ENCODE measurements around the gene RAB5IF. TPM values are rescaled to one million over a fixed set of nuclear protein-coding genes. Genes with fewer than 3 reads are reported as not detected.

Gene RAB5IF
- total and polyA plus RNA-seq, 2 donors from 2014 or later: 71.0 to 110 TPM

- DNase-seq: no peak
- Histone ChIP-seq H3K4me3 (ENCODE audit: low read length in 3 of 3) (no peak overlapping the region), H3K27ac (ENCODE audit: low read depth in 2 of 2, low read length in 2 of 2) (no peak overlapping the region), H3K4me1 (ENCODE audit: control insufficient read depth in 2 of 3, insufficient read depth in 2 of 3, low read depth in 1 of 3, low read length in 3 of 3) (no peaks in the 10 kb centered on the region), H3K9me3 (ENCODE audit: control insufficient read depth in 2 of 3, insufficient read depth in 1 of 3, low read length in 3 of 3) (no peaks in the 10 kb centered on the region), H3K9ac (ENCODE audit: low read length in 3 of 3) (no peak overlapping the region), H3K27me3 (ENCODE audit: control insufficient read depth, insufficient read depth, low read length) (no peaks in the 10 kb centered on the region), H3K36me3 (ENCODE audit: control insufficient read depth in 2 of 3, insufficient read depth in 3 of 3, low read length in 3 of 3) (peaks cover 0 to 11% (median 5%) of the 10 kb centered on the region in 3 donors)
- no peak for FAIRE-seq
- intact Hi-C loops (cut with DNase I): no loop called here
- TF ChIP-seq CTCF (IDR thresholded peaks at IDR 0.05; ENCODE audit: borderline replicate concordance, extremely low read depth, insufficient read depth): no peak
These were observed 52.7 kb downstream of the RAB5IF start for GRCh38 chr20:36658300-36658699.

Other genes with a start within 250 kb of the RAB5IF start
- 294 TPM for gene MYL9, start 64.3 kb upstream of the RAB5IF start, total RNA-seq
- gene MYL9, start 64.3 kb upstream of the RAB5IF start, polyA plus RNA-seq (ENCODE audit: insufficient read depth, low read depth, low replicate concordance): 576 TPM
- gene TGIF2, start 32.2 kb upstream of the RAB5IF start, total RNA-seq: 15.3 TPM
- 11.0 TPM for gene TGIF2, start 32.2 kb upstream of the RAB5IF start, polyA plus RNA-seq (ENCODE audit: insufficient read depth, low read depth, low replicate concordance)
- 1.5 TPM for gene SLA2, start 40.4 kb downstream of the RAB5IF start, total RNA-seq
- gene SLA2, start 40.4 kb downstream of the RAB5IF start, polyA plus RNA-seq (ENCODE audit: insufficient read depth, low read depth, low replicate concordance): 0.24 TPM
- gene NDRG3, start 140.3 kb downstream of the RAB5IF start, total RNA-seq: 25.3 TPM
- gene NDRG3, start 140.3 kb downstream of the RAB5IF start, polyA plus RNA-seq (ENCODE audit: insufficient read depth, low read depth, low replicate concordance): 26.4 TPM
- 8.3 TPM for gene DSN1, start 168.0 kb downstream of the RAB5IF start, total RNA-seq
- 6.0 TPM for gene DSN1, start 168.0 kb downstream of the RAB5IF start, polyA plus RNA-seq (ENCODE audit: insufficient read depth, low read depth, low replicate concordance)

Measured in kidney (tissue), 14 donors.